ENCODE results near the gene SMIM1. TPM values are rescaled to one million over a fixed set of nuclear protein-coding genes. Genes with fewer than 3 reads are reported as not detected.

The SMIM1 gene
- total RNA-seq, 2 experiments from 2014 or later, result not detected

DNA sequence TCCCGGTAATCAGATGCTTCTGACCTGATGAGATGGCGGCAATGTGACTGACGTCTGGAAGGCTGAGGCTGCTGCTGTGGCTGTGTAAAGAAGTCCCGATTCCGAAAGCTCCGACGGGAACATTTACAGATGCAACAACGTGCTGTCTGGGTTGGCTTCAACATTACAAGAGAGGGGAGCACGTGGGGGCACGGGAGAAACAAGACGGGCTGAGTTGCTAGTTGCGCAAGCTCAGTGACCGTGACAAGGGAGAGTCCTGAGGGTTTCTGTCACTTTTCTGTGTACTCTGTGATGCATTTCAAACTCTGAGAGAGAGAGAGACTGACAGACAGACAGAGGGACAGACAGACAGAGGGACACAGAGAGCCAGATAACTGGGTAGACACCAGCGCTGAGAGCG lies 49.4 kb downstream of the SMIM1 start:
- no peak for DNase-seq
- Mint-ChIP-seq H3K4me1 (no peaks in the 10 kb centered on the region), H3K4me3 (no peak overlapping the region), H3K27me3 (no peaks in the 10 kb centered on the region), H3K27ac (no peak overlapping the region), H3K36me3 (ENCODE audit: low read depth) (peaks cover 10% of the 10 kb centered on the region), H3K9me3 (no peaks in the 10 kb centered on the region)
- CTCF ChIA-PET, result no interaction called here
- POLR2A ChIA-PET, result no interaction called here

GRCh38 chr1:3822421-3822820 lies 49.9 kb downstream of the SMIM1 start:
- Mint-ChIP-seq H3K27ac (no peak overlapping the region), H3K27me3 (no peaks in the 10 kb centered on the region), H3K4me1 (no peaks in the 10 kb centered on the region), H3K4me3 (no peak overlapping the region), H3K9me3 (no peaks in the 10 kb centered on the region), H3K36me3 (ENCODE audit: low read depth) (peaks cover 10% of the 10 kb centered on the region)
- ChIA-PET CTCF (no interaction called here), POLR2A (no interaction called here)
- no peak for DNase-seq

GRCh38 chr1:3824650-3825049 lies 52.1 kb downstream of the SMIM1 start:
- ChIA-PET POLR2A (no interaction called here), CTCF (no interaction called here)
- H3K27ac Mint-ChIP-seq, result no peak overlapping the region
- no peak for DNase-seq
- peaks cover 22% of the 10 kb centered on the region for H3K36me3 Mint-ChIP-seq (ENCODE audit: low read depth)
- no peaks in the 10 kb centered on the region for H3K4me1 Mint-ChIP-seq
- H3K4me3 Mint-ChIP-seq, result no peak overlapping the region
- no peaks in the 10 kb centered on the region for H3K27me3 Mint-ChIP-seq
- no peaks in the 10 kb centered on the region for H3K9me3 Mint-ChIP-seq

DNA sequence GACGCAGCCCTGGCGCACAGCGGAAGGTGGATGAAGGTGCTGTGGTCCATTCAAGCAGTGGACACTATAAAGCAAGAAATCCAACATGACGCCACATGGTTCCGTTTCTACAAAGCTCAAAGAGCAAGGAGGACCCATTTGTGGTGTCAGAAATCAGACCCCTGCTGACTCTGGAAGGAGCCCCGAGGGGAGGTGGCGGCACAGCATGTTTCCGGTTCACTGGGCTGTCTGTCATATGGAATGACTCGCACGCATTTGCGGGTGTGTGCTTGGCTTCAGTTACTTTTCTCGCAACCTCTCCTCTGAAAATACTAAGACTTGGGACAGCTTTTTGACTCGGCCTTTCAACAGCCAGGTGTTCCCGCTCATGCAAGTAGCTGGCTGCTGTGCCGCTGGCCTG lies 52.8 kb downstream of the SMIM1 start:
- Mint-ChIP-seq H3K4me1 (no peaks in the 10 kb centered on the region), H3K27me3 (no peaks in the 10 kb centered on the region), H3K9me3 (no peaks in the 10 kb centered on the region), H3K27ac (no peak overlapping the region), H3K4me3 (no peak overlapping the region), H3K36me3 (ENCODE audit: low read depth) (peaks cover 27% of the 10 kb centered on the region)
- POLR2A ChIA-PET, result no interaction called here
- CTCF ChIA-PET, result interaction anchor here (0.6 kb wide), 1 partner anchor 12 kb away, joined by 3 read pairs; no protein-coding TSS in a partner anchor
- no peak for DNase-seq

Other genes with a start within 250 kb of the SMIM1 start
- 10 to 100 TPM; 15.6 to 20.2 TPM for gene MEGF6, start 161.2 kb upstream of the SMIM1 start, total RNA-seq
- 10 to 100 TPM; 15.9 to 17.3 TPM for gene TPRG1L, start 147.7 kb upstream of the SMIM1 start, total RNA-seq
- gene WRAP73, start 122.6 kb upstream of the SMIM1 start, total RNA-seq, result 10 to 100 TPM; 34.7 to 38.9 TPM
- gene TP73, start 120.2 kb upstream of the SMIM1 start, total RNA-seq, result 1 to 10 TPM; 2.0 to 2.6 TPM
- gene CCDC27, start 20.3 kb upstream of the SMIM1 start, total RNA-seq, result not detected
- gene LRRC47, start 23.7 kb downstream of the SMIM1 start, total RNA-seq, result 10 to 100 TPM; 32.4 to 33.5 TPM
- 10 to 100 TPM; 43.0 to 46.0 TPM for gene CEP104, start 84.5 kb downstream of the SMIM1 start, total RNA-seq
- gene DFFB, start 84.7 kb downstream of the SMIM1 start, total RNA-seq, result 1 to 10 TPM; 9.0 to 9.5 TPM
- 10 to 100 TPM; 24.1 to 25.5 TPM for gene C1orf174, start 127.5 kb downstream of the SMIM1 start, total RNA-seq

All from activated CD4-positive, alpha-beta memory T cell treated with anti-CD3 and anti-CD28 coated beads, Interleukin-2, amount 10 ng/mL, durations not matched to agents 7 days and 5 days (primary cell).